CD14-positive monocyte (primary cell): ENCODE measurements around the gene TMEM225. TPM values are rescaled to one million over a fixed set of nuclear protein-coding genes. Genes with fewer than 3 reads are reported as not detected.

Source experiments
- DNase-seq, 3 donors: peaks; one replicate each; pipeline ENCODE4 v3.0.0-alpha.2; 2011 to 2022
- H2AFZ ChIP-seq: 2 replicates; pipeline ENCODE4 v1.6.0; 2012; ENCODE audit warnings: mild to moderate bottlenecking, low read depth, low read length, inconsistent platforms; ENCODE audit not compliant: insufficient read depth, poor library complexity, severe bottlenecking
- H3K27ac ChIP-seq, 2 donors: 1 replicate in 1 of 2; 2 replicates in 1 of 2; pipeline ENCODE4 v1.5.1; 2012 to 2013; ENCODE audit warnings: low read length in 2 of 2, control low read depth in 1 of 2, inconsistent platforms in 1 of 2, low read depth in 1 of 2, mild to moderate bottlenecking in 1 of 2
- H3K27me3 ChIP-seq, 2 donors: one replicate each; pipeline versions ENCODE4 v1.6.0 to v1.6.1; 2011 to 2013; ENCODE audit warnings: low read length in 2 of 2; ENCODE audit not compliant: control insufficient read depth in 2 of 2, insufficient read depth in 2 of 2
- H3K36me3 ChIP-seq, 2 donors: replicated peaks in 1 of 2; 1 replicate in 1 of 2; 2 replicates in 1 of 2; pipeline versions ENCODE4 v1.5.1 to v1.6.1; 2012 to 2013; ENCODE audit warnings: low read length in 2 of 2, control low read depth in 1 of 2, inconsistent platforms in 1 of 2, mild to moderate bottlenecking in 1 of 2; ENCODE audit not compliant: insufficient read depth in 2 of 2, control insufficient read depth in 1 of 2
- H3K4me1 ChIP-seq, 2 donors: 1 replicate in 1 of 2; 2 replicates in 1 of 2; pipeline versions ENCODE4 v1.5.1 to v1.6.1; 2012 to 2013; ENCODE audit warnings: low read length in 2 of 2, control low read depth in 1 of 2, inconsistent platforms in 1 of 2, mild to moderate bottlenecking in 1 of 2, moderate library complexity in 1 of 2; ENCODE audit not compliant: insufficient read depth in 2 of 2, control insufficient read depth in 1 of 2
- H3K4me2 ChIP-seq: replicated peaks from 2 replicates; pipeline ENCODE3; 2012; ENCODE audit warnings: low read length, moderate library complexity, mild to moderate bottlenecking; ENCODE audit not compliant: poor library complexity, severe bottlenecking; ENCODE audit errors: extremely low read depth
- H3K4me3 ChIP-seq, 3 experiments: fragments of 200-600 bp in 1 of 3; sonication (generic) in 1 of 3; replicated peaks in 1 of 3; 1 replicate in 2 of 3; 2 replicates in 1 of 3; pipeline ENCODE4 v1.5.1; 2011 to 2013; ENCODE audit warnings: low read length in 3 of 3, mild to moderate bottlenecking in 3 of 3, control low read depth in 2 of 3, low read depth in 2 of 3, inconsistent platforms in 1 of 3, moderate library complexity in 1 of 3
- H3K79me2 ChIP-seq: 2 replicates; pipeline ENCODE4 v1.6.0; 2012; ENCODE audit warnings: mild to moderate bottlenecking, control low read depth, inconsistent platforms, low read length, moderate library complexity; ENCODE audit not compliant: insufficient read depth
- H3K9ac ChIP-seq: 2 replicates; pipeline ENCODE4 v1.6.0; 2017; ENCODE audit warnings: low read length, mild to moderate bottlenecking; ENCODE audit not compliant: insufficient read depth, poor library complexity, severe bottlenecking
- H3K9me3 ChIP-seq, 2 donors: replicated peaks in 1 of 2; 1 replicate in 1 of 2; 2 replicates in 1 of 2; pipeline versions ENCODE4 v1.5.1 to v1.6.1; 2012 to 2013; ENCODE audit warnings: low read length in 2 of 2, control low read depth in 1 of 2; ENCODE audit not compliant: control insufficient read depth in 1 of 2, insufficient read depth in 1 of 2
- H4K20me1 ChIP-seq: 2 replicates; pipeline ENCODE4 v1.6.0; 2012; ENCODE audit warnings: mild to moderate bottlenecking, low read length, control low read depth, moderate library complexity; ENCODE audit not compliant: insufficient read depth
- H3K27ac Mint-ChIP-seq, 7 donors: one replicate each; pipeline ENCODE4 v1.8.0; 2020; ENCODE audit warnings: mild to moderate bottlenecking in 7 of 7, mixed read lengths in 7 of 7, moderate library complexity in 6 of 7, inconsistent platforms in 2 of 7
- H3K27me3 Mint-ChIP-seq, 3 donors: one replicate each; pipeline ENCODE4 v1.8.0; 2021 to 2022; ENCODE audit warnings: low read depth in 3 of 3, mild to moderate bottlenecking in 3 of 3, mixed read lengths in 3 of 3, moderate library complexity in 3 of 3, inconsistent platforms in 1 of 3
- H3K36me3 Mint-ChIP-seq, 2 donors: one replicate each; pipeline ENCODE4 v1.8.0; 2020; ENCODE audit warnings: mixed read lengths in 2 of 2, inconsistent platforms in 1 of 2, mild to moderate bottlenecking in 1 of 2
- H3K4me1 Mint-ChIP-seq: one replicate; pipeline ENCODE4 v1.8.0; 2020; ENCODE audit warnings: mild to moderate bottlenecking, mixed read lengths
- H3K4me3 Mint-ChIP-seq, 2 donors: one replicate each; pipeline ENCODE4 v1.8.0; 2020; ENCODE audit warnings: mild to moderate bottlenecking in 2 of 2, mixed read lengths in 2 of 2, moderate library complexity in 1 of 2
- H3K9me3 Mint-ChIP-seq, 7 donors: one replicate each; pipeline ENCODE4 v1.8.0; 2020 to 2022; ENCODE audit warnings: mixed read lengths in 7 of 7, mild to moderate bottlenecking in 6 of 7, moderate library complexity in 6 of 7, inconsistent platforms in 2 of 7
- CTCF ChIP-seq: fragments of 200-600 bp; IDR thresholded peaks from one replicate; pipeline ENCODE4 v1.8.0; 2022; ENCODE audit warnings: antibody characterized with exemption, mild to moderate bottlenecking
- WGBS: methylation state at CpG from one replicate; pipeline ENCODE4 v1.1.5; 2013; ENCODE audit warnings: missing lambda C conversion rate; ENCODE audit not compliant: insufficient coverage; 5-methylcytosine and 5-hydroxymethylcytosine counted together
- intact Hi-C, 2 donors: fragments of 100-400 bp; cut with micrococcal nuclease; formaldehyde crosslinking; loops; one replicate each; pipeline versions ENCODE4 v1.15.0 to v1.15.1; 2023
- polyA plus RNA-seq, 3 donors: library from polyadenylated mRNA; depleted of rRNA in 1 of 3; unstranded in 2 of 3; stranded (reverse) in 1 of 3; fragments of 300-500 nt in 2 of 3; fragments of >200 nt in 1 of 3; fragmentation: Illumina TruSeq in 2 of 3; gene quantifications; 1 replicate in 2 of 3; 2 replicates in 1 of 3; pipeline ENCODE4 v1.2.3, GENCODE V29; 2012 to 2021

TMEM225 gene
- polyA plus RNA-seq, 3 donors, result not detected

- no peak for DNase-seq
- H3K36me3 Mint-ChIP-seq, result no peaks in the 10 kb centered on the region
- H3K9me3 ChIP-seq, result peaks cover 14 to 25% of the 10 kb centered on the region in 2 donors
- no peaks in the 10 kb centered on the region for H3K79me2 ChIP-seq
- H4K20me1 ChIP-seq, result no peaks in the 10 kb centered on the region
- intact Hi-C loops, result no loop called here
- H3K36me3 ChIP-seq, result no peaks in the 10 kb centered on the region
- peak overlapping the region in 1 of 7 donors; percentile 25 for H3K27ac Mint-ChIP-seq
- 97% methylated on average over 4 of the region's 4 CpGs for WGBS
- peaks cover 0 to 1% (median 0%) of the 10 kb centered on the region in 3 donors for H3K27me3 Mint-ChIP-seq
- no peaks in the 10 kb centered on the region for H3K4me1 Mint-ChIP-seq
- no peak overlapping the region for H3K4me3 Mint-ChIP-seq
- no peak overlapping the region for H3K27ac ChIP-seq
- H3K27me3 ChIP-seq, result no peaks in the 10 kb centered on the region
- no peak overlapping the region for H3K4me3 ChIP-seq
- no peaks in the 10 kb centered on the region for H3K4me1 ChIP-seq
- H3K9ac ChIP-seq, result no peak overlapping the region
- no peak overlapping the region for H2AFZ ChIP-seq
- H3K9me3 Mint-ChIP-seq, result peaks cover 6 to 17% (median 13%) of the 10 kb centered on the region in 7 donors
- H3K4me2 ChIP-seq, result no peak overlapping the region
- no peak for TF ChIP-seq CTCF
Measured at GRCh38 chr11:123851110-123851509, 34.4 kb downstream of the TMEM225 start.

DNA sequence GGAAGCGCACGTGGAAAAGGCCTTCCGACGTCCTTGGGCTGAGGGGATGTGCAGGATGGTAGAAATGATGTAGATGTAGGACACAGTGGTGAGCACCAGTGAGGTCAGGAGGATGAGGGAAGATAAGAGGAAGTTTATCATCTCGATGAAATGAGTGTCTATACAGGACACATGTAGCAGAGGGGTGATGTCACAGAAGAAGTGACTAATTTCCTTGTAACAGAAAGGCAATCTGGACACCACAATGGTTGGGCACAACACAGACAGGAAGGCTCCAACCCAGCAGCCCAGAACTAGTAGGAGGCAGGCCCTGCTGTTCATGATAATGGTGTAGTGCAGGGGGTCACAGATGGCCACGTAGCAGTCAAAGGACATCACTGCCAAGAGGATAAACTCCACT lies 44.3 kb downstream of the TMEM225 start:
- H3K36me3 Mint-ChIP-seq, result no peaks in the 10 kb centered on the region
- no peak for TF ChIP-seq CTCF
- H2AFZ ChIP-seq, result no peak overlapping the region

More for the DNA sequence above, 44.3 kb downstream of the TMEM225 start:
- peaks cover 0 to 3% of the 10 kb centered on the region in 2 donors for H3K9me3 ChIP-seq
- no peak for DNase-seq
- no peaks in the 10 kb centered on the region for H3K27me3 ChIP-seq
- no peaks in the 10 kb centered on the region for H3K79me2 ChIP-seq
- no peak overlapping the region for H3K27ac ChIP-seq
- H3K4me3 Mint-ChIP-seq, result no peak overlapping the region
- 80% methylated on average over 5 of the region's 6 CpGs for WGBS
- H3K27me3 Mint-ChIP-seq, result peaks cover 0 to 4% (median 2%) of the 10 kb centered on the region in 3 donors
- no peaks in the 10 kb centered on the region for H3K4me1 ChIP-seq
- H3K9me3 Mint-ChIP-seq, result peaks cover 0 to 6% (median 0%) of the 10 kb centered on the region in 7 donors
- H3K27ac Mint-ChIP-seq, result peak overlapping the region in 1 of 7 donors; percentile 33
- no peaks in the 10 kb centered on the region for H3K36me3 ChIP-seq
- H3K4me1 Mint-ChIP-seq, result no peaks in the 10 kb centered on the region
- no peaks in the 10 kb centered on the region for H4K20me1 ChIP-seq
- intact Hi-C loops, result no loop called here
- H3K4me2 ChIP-seq, result no peak overlapping the region
- H3K4me3 ChIP-seq, result no peak overlapping the region
- H3K9ac ChIP-seq, result no peak overlapping the region
